ENCODE measurements around the gene PHETA1. TPM values are rescaled to one million over a fixed set of nuclear protein-coding genes. Genes with fewer than 3 reads are reported as not detected.

The PHETA1 gene
- total RNA-seq, 1 donor from 2014 or later, result 25.3 TPM

GRCh38 chr12:111413442-111414086 is 44.7 kb upstream of the PHETA1 start:
- peaks cover 52% of the 10 kb centered on the region for H3K4me1 ChIP-seq
- DNase-seq (no peak), ATAC-seq (peak; percentile 49)
- H3K36me3 ChIP-seq, result peaks cover 12% of the 10 kb centered on the region
- H3K27me3 ChIP-seq, result no peaks in the 10 kb centered on the region
- no peak overlapping the region for H3K4me3 ChIP-seq
- intact Hi-C loops (cut with DNase I), result no loop called here
- H3K9me3 ChIP-seq, result no peaks in the 10 kb centered on the region
- no peak for TF ChIP-seq CTCF (IDR thresholded peaks at IDR 0.05)
- no peak overlapping the region for H3K27ac ChIP-seq

- ATAC-seq (no peak), DNase-seq (no peak)
- Histone ChIP-seq H3K4me1 (peaks cover 57% of the 10 kb centered on the region), H3K36me3 (peaks cover 11% of the 10 kb centered on the region), H3K4me3 (no peak overlapping the region), H3K9me3 (no peaks in the 10 kb centered on the region), H3K27ac (peak overlapping the region; percentile 84), H3K27me3 (no peaks in the 10 kb centered on the region)
- intact Hi-C loops (cut with DNase I), result no loop called here
- no peak for TF ChIP-seq CTCF (IDR thresholded peaks at IDR 0.05)
Measured at GRCh38 chr12:111412830-111413441, 44.0 kb upstream of the PHETA1 start.

GRCh38 chr12:111412007-111412829 is 43.3 kb upstream of the PHETA1 start:
- DNase-seq (no peak), ATAC-seq (no peak)
- Histone ChIP-seq H3K4me1 (peaks cover 64% of the 10 kb centered on the region), H3K36me3 (peaks cover 11% of the 10 kb centered on the region), H3K27ac (peak overlapping the region; percentile 84), H3K4me3 (no peak overlapping the region), H3K27me3 (no peaks in the 10 kb centered on the region), H3K9me3 (no peaks in the 10 kb centered on the region)
- TF ChIP-seq CTCF (IDR thresholded peaks at IDR 0.05), result no peak
- intact Hi-C loops (cut with DNase I), result no loop called here

- TF ChIP-seq CTCF (IDR thresholded peaks at IDR 0.05), result no peak
- Histone ChIP-seq H3K27ac (peak overlapping the region; percentile 84), H3K9me3 (no peaks in the 10 kb centered on the region), H3K4me3 (no peak overlapping the region), H3K36me3 (peaks cover 2% of the 10 kb centered on the region), H3K4me1 (peaks cover 69% of the 10 kb centered on the region), H3K27me3 (no peaks in the 10 kb centered on the region)
- DNase-seq (no peak), ATAC-seq (no peak)
- intact Hi-C loops (cut with DNase I), result no loop called here
Measured at GRCh38 chr12:111411185-111411764, 42.4 kb upstream of the PHETA1 start.

GRCh38 chr12:111410431-111411184 is 41.7 kb upstream of the PHETA1 start:
- no peak for ATAC-seq
- H3K4me3 ChIP-seq, result no peak overlapping the region

More at GRCh38 chr12:111410431-111411184, 41.7 kb upstream of the PHETA1 start:
- intact Hi-C loops (cut with DNase I), result no loop called here
- Histone ChIP-seq H3K27me3 (no peaks in the 10 kb centered on the region), H3K9me3 (no peaks in the 10 kb centered on the region), H3K27ac (peak overlapping the region; percentile 84), H3K36me3 (no peaks in the 10 kb centered on the region), H3K4me1 (peaks cover 69% of the 10 kb centered on the region)
- no peak for TF ChIP-seq CTCF (IDR thresholded peaks at IDR 0.05)
- no peak for DNase-seq
